ENCODE data around the gene KHDRBS2. TPM values are rescaled to one million over a fixed set of nuclear protein-coding genes. Genes with fewer than 3 reads are reported as not detected.

KHDRBS2 gene
- total RNA-seq, 1 donor from 2014 or later: not detected

DNA sequence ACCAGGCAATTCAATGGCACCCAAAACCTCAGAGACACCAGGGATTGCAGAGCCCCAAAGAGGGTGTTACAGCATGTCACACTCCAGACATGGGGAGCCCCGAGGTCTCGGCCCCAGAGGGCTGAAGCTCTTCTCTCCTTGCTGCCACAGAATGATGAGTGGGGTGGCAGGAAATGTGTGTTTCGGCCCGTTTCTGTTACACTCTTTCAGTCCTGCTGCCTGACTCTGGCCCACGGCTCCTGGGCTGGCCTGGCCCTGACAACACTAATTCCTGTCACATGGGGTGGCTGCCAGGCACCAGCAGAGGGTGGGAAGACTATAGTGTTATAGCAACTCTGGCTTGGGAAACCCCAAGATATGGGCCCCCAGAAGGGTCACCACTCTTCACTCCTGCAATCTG is 183.6 kb downstream of the KHDRBS2 start:
- Histone ChIP-seq H4K20me1 (ENCODE audit: insufficient read depth, low read length) (no peaks in the 10 kb centered on the region), H3K4me1 (ENCODE audit: insufficient read depth, low read length) (no peaks in the 10 kb centered on the region), H3K9ac (ENCODE audit: low read length) (no peak overlapping the region), H3K27me3 (ENCODE audit: insufficient read depth, low read length) (no peaks in the 10 kb centered on the region), H3K27ac (ENCODE audit: low read depth, low read length) (no peak overlapping the region), H2AFZ (ENCODE audit: low read depth, low read length) (no peak overlapping the region), H3K4me3 (ENCODE audit: insufficient read depth, low read depth, low read length) (no peak overlapping the region), H3K36me3 (ENCODE audit: insufficient read depth, low read length) (no peaks in the 10 kb centered on the region), H3K9me3 (ENCODE audit: insufficient read depth, low read depth, low read length) (peaks cover 10% of the 10 kb centered on the region), H3K4me2 (ENCODE audit: low read length) (no peak overlapping the region), H3K79me2 (ENCODE audit: insufficient read depth, low read length) (no peaks in the 10 kb centered on the region)
- FAIRE-seq (no peak), DNase-seq (ENCODE audit: low read depth) (no peak)
- TF ChIP-seq, protein P1, sequence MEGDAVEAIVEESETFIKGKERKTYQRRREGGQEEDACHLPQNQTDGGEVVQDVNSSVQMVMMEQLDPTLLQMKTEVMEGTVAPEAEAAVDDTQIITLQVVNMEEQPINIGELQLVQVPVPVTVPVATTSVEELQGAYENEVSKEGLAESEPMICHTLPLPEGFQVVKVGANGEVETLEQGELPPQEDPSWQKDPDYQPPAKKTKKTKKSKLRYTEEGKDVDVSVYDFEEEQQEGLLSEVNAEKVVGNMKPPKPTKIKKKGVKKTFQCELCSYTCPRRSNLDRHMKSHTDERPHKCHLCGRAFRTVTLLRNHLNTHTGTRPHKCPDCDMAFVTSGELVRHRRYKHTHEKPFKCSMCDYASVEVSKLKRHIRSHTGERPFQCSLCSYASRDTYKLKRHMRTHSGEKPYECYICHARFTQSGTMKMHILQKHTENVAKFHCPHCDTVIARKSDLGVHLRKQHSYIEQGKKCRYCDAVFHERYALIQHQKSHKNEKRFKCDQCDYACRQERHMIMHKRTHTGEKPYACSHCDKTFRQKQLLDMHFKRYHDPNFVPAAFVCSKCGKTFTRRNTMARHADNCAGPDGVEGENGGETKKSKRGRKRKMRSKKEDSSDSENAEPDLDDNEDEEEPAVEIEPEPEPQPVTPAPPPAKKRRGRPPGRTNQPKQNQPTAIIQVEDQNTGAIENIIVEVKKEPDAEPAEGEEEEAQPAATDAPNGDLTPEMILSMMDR (IDR thresholded peaks at IDR 0.05; ENCODE audit: insufficient read depth, low read depth, low read length): no peak
- TF ChIP-seq EZH2 (IDR thresholded peaks at IDR 0.05; ENCODE audit: insufficient read depth, low read length): no peak
- H3K4me3 Mint-ChIP-seq (ENCODE audit: unreplicated experiment): no peak overlapping the region
- H3K9me3 Mint-ChIP-seq (ENCODE audit: unreplicated experiment): no peaks in the 10 kb centered on the region
- H3K36me3 Mint-ChIP-seq (ENCODE audit: low read depth, unreplicated experiment): no peaks in the 10 kb centered on the region
- no peaks in the 10 kb centered on the region for H3K4me1 Mint-ChIP-seq (ENCODE audit: low read depth, unreplicated experiment)
- H3K27me3 Mint-ChIP-seq (ENCODE audit: low read depth, unreplicated experiment): no peaks in the 10 kb centered on the region
- no peak overlapping the region for H3K27ac Mint-ChIP-seq (ENCODE audit: unreplicated experiment)

DNA sequence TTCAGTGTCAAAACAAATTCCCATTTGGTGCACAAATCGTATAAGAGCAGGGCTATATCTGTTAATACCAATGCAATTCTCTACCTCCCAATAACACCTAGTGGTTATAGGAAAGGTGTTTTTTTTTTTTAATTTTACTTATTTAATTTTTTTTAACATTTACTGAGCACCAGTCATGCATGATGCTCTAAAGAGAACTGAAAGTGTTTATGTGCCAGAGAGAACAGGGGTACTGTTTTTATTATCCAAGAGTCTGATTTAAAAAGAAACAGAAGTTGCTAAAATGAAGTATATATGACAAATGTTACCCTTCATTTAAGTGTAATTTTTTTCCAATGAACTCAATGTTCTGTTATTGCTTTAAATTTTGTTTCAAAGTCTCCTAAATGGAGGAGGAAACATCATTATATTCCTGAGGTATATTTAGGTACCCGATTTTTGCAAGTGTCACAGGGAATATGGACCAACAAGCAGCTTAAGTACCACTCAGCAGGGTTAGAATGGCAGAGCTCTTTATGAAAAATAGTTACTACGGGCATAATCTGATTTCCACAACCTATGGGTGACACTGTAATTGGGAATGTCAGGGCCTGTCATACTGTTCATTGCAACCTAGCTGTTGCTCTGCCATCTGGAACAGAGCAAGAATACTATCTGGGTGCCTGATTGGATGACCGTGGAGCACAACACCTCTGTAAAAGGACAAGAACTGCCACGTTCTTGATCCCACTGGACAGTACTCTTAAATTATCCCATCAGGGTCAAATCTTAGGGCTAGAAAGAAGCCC is 195.4 kb downstream of the KHDRBS2 start:
- H3K36me3 Mint-ChIP-seq (ENCODE audit: low read depth, unreplicated experiment): no peaks in the 10 kb centered on the region
- H3K4me1 ChIP-seq (ENCODE audit: insufficient read depth, low read length): no peaks in the 10 kb centered on the region
- TF ChIP-seq, protein P1 (IDR thresholded peaks at IDR 0.05; ENCODE audit: insufficient read depth, low read depth, low read length): no peak
- TF ChIP-seq EZH2 (IDR thresholded peaks at IDR 0.05; ENCODE audit: insufficient read depth, low read length): no peak
- H3K9me3 Mint-ChIP-seq (ENCODE audit: unreplicated experiment): no peaks in the 10 kb centered on the region
- no peaks in the 10 kb centered on the region for H3K27me3 ChIP-seq (ENCODE audit: insufficient read depth, low read length)
- no peak overlapping the region for H3K27ac ChIP-seq (ENCODE audit: low read depth, low read length)
- DNase-seq (ENCODE audit: low read depth) (no peak), FAIRE-seq (no peak)
- H3K27me3 Mint-ChIP-seq (ENCODE audit: low read depth, unreplicated experiment): no peaks in the 10 kb centered on the region
- no peak overlapping the region for H3K4me2 ChIP-seq (ENCODE audit: low read length)
- no peak overlapping the region for H3K27ac Mint-ChIP-seq (ENCODE audit: unreplicated experiment)
- H4K20me1 ChIP-seq (ENCODE audit: insufficient read depth, low read length): no peaks in the 10 kb centered on the region
- H3K4me1 Mint-ChIP-seq (ENCODE audit: low read depth, unreplicated experiment): no peaks in the 10 kb centered on the region
- peaks cover 6% of the 10 kb centered on the region for H3K9me3 ChIP-seq (ENCODE audit: insufficient read depth, low read depth, low read length)
- no peaks in the 10 kb centered on the region for H3K36me3 ChIP-seq (ENCODE audit: insufficient read depth, low read length)
- H2AFZ ChIP-seq (ENCODE audit: low read depth, low read length): no peak overlapping the region
- no peak overlapping the region for H3K4me3 Mint-ChIP-seq (ENCODE audit: unreplicated experiment)
- no peak overlapping the region for H3K9ac ChIP-seq (ENCODE audit: low read length)
- H3K4me3 ChIP-seq (ENCODE audit: insufficient read depth, low read depth, low read length): no peak overlapping the region
- no peaks in the 10 kb centered on the region for H3K79me2 ChIP-seq (ENCODE audit: insufficient read depth, low read length)

DNA sequence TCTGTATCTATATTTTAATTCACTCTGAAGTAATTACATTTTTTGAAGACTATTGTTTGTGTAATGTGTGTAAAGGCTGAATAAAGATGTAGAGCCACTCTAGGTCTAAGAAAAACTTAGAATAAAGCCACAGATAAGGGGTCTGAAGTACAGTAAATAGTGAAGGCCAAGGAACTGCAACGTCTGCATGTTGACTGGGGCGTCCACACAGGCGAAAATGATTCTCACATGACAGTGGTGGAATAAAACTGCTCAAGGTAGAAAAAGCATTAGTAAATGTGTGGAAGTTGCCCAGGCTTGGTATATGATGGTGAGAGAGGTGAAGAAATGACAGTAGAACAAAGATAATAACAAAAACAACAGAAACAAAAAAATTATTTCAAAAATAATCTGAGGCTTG is 196.2 kb downstream of the KHDRBS2 start:
- H3K4me2 ChIP-seq (ENCODE audit: low read length): no peak overlapping the region
- H3K36me3 ChIP-seq (ENCODE audit: insufficient read depth, low read length): no peaks in the 10 kb centered on the region
- DNase-seq (ENCODE audit: low read depth) (no peak), FAIRE-seq (no peak)
- Mint-ChIP-seq H3K27me3 (ENCODE audit: low read depth, unreplicated experiment) (no peaks in the 10 kb centered on the region), H3K4me1 (ENCODE audit: low read depth, unreplicated experiment) (no peaks in the 10 kb centered on the region), H3K9me3 (ENCODE audit: unreplicated experiment) (peaks cover 2% of the 10 kb centered on the region), H3K36me3 (ENCODE audit: low read depth, unreplicated experiment) (no peaks in the 10 kb centered on the region), H3K4me3 (ENCODE audit: unreplicated experiment) (no peak overlapping the region), H3K27ac (ENCODE audit: unreplicated experiment) (no peak overlapping the region)
- H3K4me1 ChIP-seq (ENCODE audit: insufficient read depth, low read length): no peaks in the 10 kb centered on the region
- peaks cover 6% of the 10 kb centered on the region for H3K9me3 ChIP-seq (ENCODE audit: insufficient read depth, low read depth, low read length)
- TF ChIP-seq, protein P1 (IDR thresholded peaks at IDR 0.05; ENCODE audit: insufficient read depth, low read depth, low read length): no peak
- no peak for TF ChIP-seq EZH2 (IDR thresholded peaks at IDR 0.05; ENCODE audit: insufficient read depth, low read length)
- no peaks in the 10 kb centered on the region for H3K79me2 ChIP-seq (ENCODE audit: insufficient read depth, low read length)
- H3K27ac ChIP-seq (ENCODE audit: low read depth, low read length): no peak overlapping the region
- H3K9ac ChIP-seq (ENCODE audit: low read length): no peak overlapping the region
- H3K4me3 ChIP-seq (ENCODE audit: insufficient read depth, low read depth, low read length): no peak overlapping the region
- H3K27me3 ChIP-seq (ENCODE audit: insufficient read depth, low read length): no peaks in the 10 kb centered on the region
- no peak overlapping the region for H2AFZ ChIP-seq (ENCODE audit: low read depth, low read length)
- H4K20me1 ChIP-seq (ENCODE audit: insufficient read depth, low read length): no peaks in the 10 kb centered on the region

All from astrocyte (in vitro differentiated cells and primary cell).